Type B pancreatic cell (in vitro differentiated cells): Measurements from ENCODE around the gene MEGF8. TPM values are rescaled to one million over a fixed set of nuclear protein-coding genes. Genes with fewer than 3 reads are reported as not detected.
A peak's percentile ranks its signal among the peaks of the same experiment; 100 is the strongest.

Source experiments
- DNase-seq: peaks from one replicate; pipeline ENCODE4 v3.0.0; 2021; ENCODE audit warnings: mixed read lengths; ENCODE audit not compliant: unreplicated experiment; ENCODE audit errors: extremely low spot score
- H3K27ac Mint-ChIP-seq: 2 replicates; pipeline ENCODE4 v1.8.0; 2021; ENCODE audit warnings: mild to moderate bottlenecking, mixed read lengths
- H3K27me3 Mint-ChIP-seq: 2 replicates; pipeline ENCODE4 v1.8.0; 2021; ENCODE audit warnings: mixed read lengths
- H3K36me3 Mint-ChIP-seq: 2 replicates; pipeline ENCODE4 v1.8.0; 2021; ENCODE audit warnings: mixed read lengths
- H3K4me1 Mint-ChIP-seq: one replicate; pipeline ENCODE4 v1.8.0; 2021; ENCODE audit warnings: mixed read lengths; ENCODE audit not compliant: unreplicated experiment
- H3K4me3 Mint-ChIP-seq: 2 replicates; pipeline ENCODE4 v1.8.0; 2021; ENCODE audit warnings: mild to moderate bottlenecking, mixed read lengths
- H3K9me3 Mint-ChIP-seq: 2 replicates; pipeline ENCODE4 v1.8.0; 2021; ENCODE audit warnings: mixed read lengths
- CTCF ChIP-seq: fragments of 200-600 bp; sonication (generic); conservative IDR thresholded peaks from 2 replicates; pipeline ENCODE4 v1.5.0; 2021; ENCODE audit warnings: antibody characterized with exemption, mild to moderate bottlenecking
- total RNA-seq: library from RNA; stranded (reverse); gene quantifications from 2 replicates; pipeline ENCODE4 v1.2.1, GENCODE V29; 2021; ENCODE audit warnings: low replicate concordance

MEGF8 gene
- total RNA-seq, 1 donor from 2014 or later: 49.5 TPM

- H3K4me3 Mint-ChIP-seq: peak overlapping the region; percentile 87
Observed at GRCh38 chr19:42281146-42281826, 44.1 kb upstream of the MEGF8 start.

GRCh38 chr19:42281827-42282762 lies 43.3 kb upstream of the MEGF8 start:
- Mint-ChIP-seq H3K36me3 (no peaks in the 10 kb centered on the region), H3K4me3 (peak overlapping the region; percentile 87), H3K27ac (no peak overlapping the region), H3K4me1 (peaks cover 31% of the 10 kb centered on the region), H3K9me3 (no peaks in the 10 kb centered on the region), H3K27me3 (no peaks in the 10 kb centered on the region)
- no peak for DNase-seq
- TF ChIP-seq CTCF: no peak

More at GRCh38 chr19:42281146-42281826, 44.1 kb upstream of the MEGF8 start:
- no peak overlapping the region for H3K27ac Mint-ChIP-seq
- no peaks in the 10 kb centered on the region for H3K36me3 Mint-ChIP-seq
- no peaks in the 10 kb centered on the region for H3K9me3 Mint-ChIP-seq
- TF ChIP-seq CTCF: no peak
- peaks cover 31% of the 10 kb centered on the region for H3K4me1 Mint-ChIP-seq
- no peaks in the 10 kb centered on the region for H3K27me3 Mint-ChIP-seq
- no peak for DNase-seq

GRCh38 chr19:42282819-42283187 lies 42.6 kb upstream of the MEGF8 start:
- H3K4me3 Mint-ChIP-seq: peak overlapping the region; percentile 87
- no peak overlapping the region for H3K27ac Mint-ChIP-seq
- DNase-seq: no peak
- H3K9me3 Mint-ChIP-seq: no peaks in the 10 kb centered on the region
- TF ChIP-seq CTCF: no peak
- H3K27me3 Mint-ChIP-seq: no peaks in the 10 kb centered on the region
- no peaks in the 10 kb centered on the region for H3K36me3 Mint-ChIP-seq
- peaks cover 31% of the 10 kb centered on the region for H3K4me1 Mint-ChIP-seq

- TF ChIP-seq CTCF: no peak
- DNase-seq: peak; percentile 97
- no peak overlapping the region for H3K4me3 Mint-ChIP-seq
- no peaks in the 10 kb centered on the region for H3K36me3 Mint-ChIP-seq
- H3K9me3 Mint-ChIP-seq: no peaks in the 10 kb centered on the region
- H3K27me3 Mint-ChIP-seq: no peaks in the 10 kb centered on the region
- peaks cover 27% of the 10 kb centered on the region for H3K4me1 Mint-ChIP-seq
- no peak overlapping the region for H3K27ac Mint-ChIP-seq
Observed at GRCh38 chr19:42283188-42284065, 42.0 kb upstream of the MEGF8 start.

GRCh38 chr19:42284066-42284501 lies 41.4 kb upstream of the MEGF8 start:
- Mint-ChIP-seq H3K27me3 (no peaks in the 10 kb centered on the region), H3K4me3 (no peak overlapping the region), H3K9me3 (no peaks in the 10 kb centered on the region), H3K36me3 (no peaks in the 10 kb centered on the region), H3K4me1 (peaks cover 20% of the 10 kb centered on the region), H3K27ac (no peak overlapping the region)
- TF ChIP-seq CTCF: no peak
- DNase-seq: no peak
